Measurements from ENCODE around the gene HSD17B12.

HSD17B12 gene

DNA sequence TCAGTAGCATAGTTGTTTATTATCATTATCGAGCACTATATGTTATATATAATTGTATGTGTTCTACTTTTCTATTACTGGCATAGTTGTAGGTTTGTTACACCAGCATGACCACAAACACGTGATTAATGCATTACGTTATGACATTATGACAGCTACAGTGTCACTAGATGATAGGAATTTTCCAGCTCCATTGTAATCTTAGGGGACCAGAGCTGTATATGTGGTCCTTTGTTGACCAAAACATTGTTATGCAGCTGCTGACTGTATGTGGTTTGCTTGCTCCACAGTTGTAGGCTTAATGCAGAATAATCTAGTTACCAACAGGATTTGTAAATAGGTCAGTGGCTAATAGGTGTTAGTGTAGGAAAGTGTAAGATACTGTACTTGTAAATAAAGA is 66.1 kb downstream of the HSD17B12 start:
- no peak for DNase-seq (ENCODE audit: low spot score)
- TF ChIP-seq, protein P1, sequence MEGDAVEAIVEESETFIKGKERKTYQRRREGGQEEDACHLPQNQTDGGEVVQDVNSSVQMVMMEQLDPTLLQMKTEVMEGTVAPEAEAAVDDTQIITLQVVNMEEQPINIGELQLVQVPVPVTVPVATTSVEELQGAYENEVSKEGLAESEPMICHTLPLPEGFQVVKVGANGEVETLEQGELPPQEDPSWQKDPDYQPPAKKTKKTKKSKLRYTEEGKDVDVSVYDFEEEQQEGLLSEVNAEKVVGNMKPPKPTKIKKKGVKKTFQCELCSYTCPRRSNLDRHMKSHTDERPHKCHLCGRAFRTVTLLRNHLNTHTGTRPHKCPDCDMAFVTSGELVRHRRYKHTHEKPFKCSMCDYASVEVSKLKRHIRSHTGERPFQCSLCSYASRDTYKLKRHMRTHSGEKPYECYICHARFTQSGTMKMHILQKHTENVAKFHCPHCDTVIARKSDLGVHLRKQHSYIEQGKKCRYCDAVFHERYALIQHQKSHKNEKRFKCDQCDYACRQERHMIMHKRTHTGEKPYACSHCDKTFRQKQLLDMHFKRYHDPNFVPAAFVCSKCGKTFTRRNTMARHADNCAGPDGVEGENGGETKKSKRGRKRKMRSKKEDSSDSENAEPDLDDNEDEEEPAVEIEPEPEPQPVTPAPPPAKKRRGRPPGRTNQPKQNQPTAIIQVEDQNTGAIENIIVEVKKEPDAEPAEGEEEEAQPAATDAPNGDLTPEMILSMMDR (IDR thresholded peaks at IDR 0.05; ENCODE audit: extremely low read depth, missing control alignments) = no peak

DNA sequence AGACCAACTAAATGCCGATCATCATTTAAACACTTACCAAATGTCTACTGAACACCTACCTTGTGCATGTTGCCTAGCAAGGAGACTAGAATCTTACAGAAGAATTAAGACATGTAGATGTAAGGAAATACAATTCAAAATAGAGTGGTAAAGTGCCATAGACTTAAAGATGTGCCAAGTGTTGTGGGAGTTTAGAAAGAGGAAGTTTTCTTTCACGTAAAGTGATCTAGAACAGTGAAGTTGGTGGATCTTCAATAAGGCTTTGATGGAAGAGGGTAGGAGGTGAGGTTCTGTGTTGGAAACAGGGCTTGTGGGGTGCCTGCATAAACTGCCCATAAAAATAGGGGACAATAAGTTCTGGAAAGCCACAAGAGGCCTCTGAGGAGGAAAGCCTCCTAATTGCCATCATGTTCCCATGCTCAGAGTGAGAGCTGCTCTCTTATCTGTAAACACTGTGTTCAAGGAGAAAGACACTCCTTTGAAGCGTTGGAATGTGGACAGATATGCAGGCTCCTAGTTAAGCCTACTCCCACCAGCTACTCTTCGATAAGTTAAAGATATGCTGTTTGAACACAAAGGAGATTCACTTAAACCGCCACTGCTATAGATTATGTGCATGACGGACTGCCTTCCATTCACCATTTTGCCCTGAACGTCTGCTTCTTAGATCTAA is 66.7 kb downstream of the HSD17B12 start:
- TF ChIP-seq, protein P1 (IDR thresholded peaks at IDR 0.05; ENCODE audit: extremely low read depth, missing control alignments) = no peak
- no peak for DNase-seq (ENCODE audit: low spot score)

DNA sequence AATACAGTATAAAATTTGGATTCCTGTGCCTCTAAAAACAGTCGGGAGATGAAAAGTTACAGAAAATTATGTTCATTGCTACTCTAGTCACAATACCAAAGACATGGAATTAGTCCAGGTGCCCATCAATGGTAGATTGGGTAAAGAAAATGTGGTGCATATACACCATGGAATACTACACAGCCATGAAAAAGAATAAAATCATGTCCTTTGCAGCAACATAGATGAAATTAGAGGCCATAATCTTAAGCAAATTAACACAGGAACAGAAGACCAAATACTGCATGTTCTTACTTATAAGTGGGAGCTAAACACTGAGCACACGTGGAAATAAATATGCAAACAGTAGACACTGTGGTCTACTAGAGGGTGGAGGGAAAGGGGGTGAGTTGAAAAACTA is 67.6 kb downstream of the HSD17B12 start:
- TF ChIP-seq, protein P1 (IDR thresholded peaks at IDR 0.05; ENCODE audit: extremely low read depth, missing control alignments) = no peak
- no peak for DNase-seq (ENCODE audit: low spot score)

DNA sequence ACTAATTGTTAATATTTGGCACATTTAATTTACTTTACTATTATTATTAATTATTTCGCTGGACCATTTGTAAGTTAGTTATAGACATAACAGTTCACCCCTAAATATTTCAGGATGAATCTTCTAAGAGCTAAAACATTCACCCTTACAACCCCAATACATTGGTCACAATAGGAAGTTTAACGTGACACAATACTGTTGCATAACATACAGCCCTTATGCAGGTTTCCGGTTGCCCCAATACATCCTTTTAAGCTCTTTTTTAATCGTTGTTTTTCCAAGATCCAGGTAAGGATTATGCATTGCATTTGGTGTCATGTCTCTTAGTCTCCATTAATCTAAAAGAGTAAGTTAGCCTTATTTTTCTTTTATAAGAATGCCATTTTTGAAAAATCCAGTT is 71.2 kb downstream of the HSD17B12 start:
- TF ChIP-seq, protein P1 (IDR thresholded peaks at IDR 0.05; ENCODE audit: extremely low read depth, missing control alignments) = no peak
- no peak for DNase-seq (ENCODE audit: low spot score)

DNA sequence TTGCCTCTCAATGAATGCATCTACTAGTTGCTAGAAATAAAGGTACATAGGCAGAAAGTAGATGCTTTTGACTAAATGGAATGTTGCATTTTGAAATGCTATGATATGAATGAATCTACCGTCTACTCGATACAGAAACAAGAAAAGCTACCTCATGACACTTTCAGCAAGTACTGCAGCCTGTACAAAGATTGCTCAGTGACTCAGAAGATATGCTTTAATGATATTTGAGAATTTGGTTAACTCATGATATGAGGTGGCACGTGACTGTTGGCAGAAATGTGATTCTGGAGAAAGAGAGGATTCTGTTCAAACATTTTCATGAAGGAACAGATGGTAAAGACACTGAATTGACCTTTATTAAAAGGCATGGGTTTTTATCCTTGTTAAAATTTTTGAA is 76.0 kb downstream of the HSD17B12 start:
- TF ChIP-seq, protein P1 (IDR thresholded peaks at IDR 0.05; ENCODE audit: extremely low read depth, missing control alignments) = no peak
- no peak for DNase-seq (ENCODE audit: low spot score)

DNA sequence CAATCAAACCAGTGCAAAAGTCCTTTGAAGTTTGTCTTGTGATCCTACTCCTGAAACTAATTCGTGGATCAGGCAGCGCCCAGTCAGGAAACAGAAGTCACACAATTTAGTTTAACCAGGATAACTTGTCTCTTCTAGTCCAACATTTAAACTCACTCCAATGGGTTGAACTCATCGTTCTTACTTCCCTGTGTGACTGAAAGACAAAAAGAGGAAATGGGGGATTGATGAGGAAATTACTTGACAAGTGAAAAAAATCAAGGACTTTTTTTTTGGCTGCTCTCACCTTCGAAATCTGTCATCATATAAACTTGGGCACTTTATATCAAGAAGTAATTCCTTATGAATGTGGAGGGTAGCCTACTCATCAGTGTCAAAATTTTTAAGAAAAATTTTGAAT is 78.4 kb downstream of the HSD17B12 start:
- TF ChIP-seq, protein P1 (IDR thresholded peaks at IDR 0.05; ENCODE audit: extremely low read depth, missing control alignments) = no peak
- no peak for DNase-seq (ENCODE audit: low spot score)

DNA sequence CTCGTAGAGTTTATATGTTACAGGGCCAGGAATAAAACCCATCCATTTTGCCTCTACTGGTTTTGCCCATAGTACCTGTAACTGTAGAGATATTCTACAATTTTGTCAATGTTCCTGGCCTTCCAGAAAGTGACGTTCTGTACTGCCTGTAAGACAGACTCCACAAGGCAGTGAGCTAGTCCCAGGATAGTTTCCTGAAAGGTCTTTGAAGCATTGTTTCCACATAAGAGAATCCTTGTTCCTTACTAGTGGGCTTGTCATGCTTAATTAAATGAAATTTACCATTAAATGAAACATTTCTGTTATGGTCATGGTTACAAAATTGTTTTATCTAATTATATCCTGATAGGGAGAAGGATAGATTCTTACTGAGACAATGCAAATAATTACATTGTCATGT is 80.4 kb downstream of the HSD17B12 start:
- TF ChIP-seq, protein P1 (IDR thresholded peaks at IDR 0.05; ENCODE audit: extremely low read depth, missing control alignments) = no peak
- DNase-seq (ENCODE audit: low spot score) = no peak
